ENCODE results near the gene BABAM1. TPM values are rescaled to one million over a fixed set of nuclear protein-coding genes. Genes with fewer than 3 reads are reported as not detected.

The BABAM1 gene
- total and polyA plus RNA-seq, 9 of the 15 experiments (the other 6 are each of a cell fraction or from before 2014, with no cell fraction given), result 14.7 to 160 (median 113) TPM

GRCh38 chr19:17309965-17310461 is 42.8 kb downstream of the BABAM1 start (continued):
- TF ChIP-seq ZBTB40 (IDR thresholded peaks at IDR 0.05) (peak; percentile 90), ZBTB40 (CRISPR knock-in tag; IDR thresholded peaks at IDR 0.05) (no peak), ZC3H4 (CRISPR knock-in tag; IDR thresholded peaks at IDR 0.05; ENCODE audit: borderline replicate concordance) (no peak), EP400 (IDR thresholded peaks at IDR 0.05) (0 out of 2 replicates have a peak, but pooled peaks have one; percentile 27), ZNF589 (CRISPR knock-in tag; IDR thresholded peaks at IDR 0.05; ENCODE audit: low read depth) (0 out of 2 replicates have a peak, but pooled peaks have one; percentile 31), ZBTB11 (CRISPR knock-in tag; IDR thresholded peaks at IDR 0.05) (peak in 2 of 3 experiments; percentile 79 to 97; a peak in 4 of 6 replicates), SIN3B (IDR thresholded peaks at IDR 0.05; ENCODE audit: low read depth) (peak; percentile 11; the same call in 1 of the 2 replicates), NCOA1 (IDR thresholded peaks at IDR 0.05; ENCODE audit: low read depth) (peak; percentile 72), ZBTB12 (CRISPR knock-in tag; IDR thresholded peaks at IDR 0.05) (peak; percentile 66; the same call in 1 of the 2 replicates), BRD4 (IDR thresholded peaks at IDR 0.05) (0 out of 2 replicates have a peak, but pooled peaks have one; percentile 40), MTA1 (IDR thresholded peaks at IDR 0.05; ENCODE audit: borderline replicate concordance) (peak; percentile 80; the same call in 1 of the 2 replicates), SMAD4 (CRISPR knock-in tag; conservative IDR thresholded peaks at IDR 0.05) (no peak)

All from K562 (cell line).